H1 (cell line): Measurements from ENCODE around the gene MFAP5. TPM values are rescaled to one million over a fixed set of nuclear protein-coding genes. Genes with fewer than 3 reads are reported as not detected.

Experiments used
- CTCF ChIA-PET: fragments of 300-600 bp; sonication (Branson Sonifier 250); formaldehyde crosslinking; loops from one replicate; lab custom pipeline; 2021; ENCODE audit not compliant: partially characterized antibody; lab: Charles Lee
- POLR2A ChIA-PET: fragments of 300-600 bp; sonication (Branson Sonifier 250); formaldehyde crosslinking; loops from one replicate; lab custom pipeline; 2021; ENCODE audit warnings: inconsistent platforms; ENCODE audit not compliant: partially characterized antibody; lab: Charles Lee
- DNase-seq, 2 experiments: peaks; one replicate each; pipeline versions ENCODE4 v3.0.0 to v3.0.0-alpha.2; 2010 to 2022; ENCODE audit warnings: low spot score in 2 of 2, low read depth in 1 of 2, mixed read lengths in 1 of 2
- FAIRE-seq: peaks from 2 replicates; lab custom pipeline; 2011; peaks lifted over from hg19 to GRCh38; lab: Jason Lieb, UNC
- H2AFZ ChIP-seq: 2 replicates; pipeline ENCODE4 v1.8.1; 2012; ENCODE audit warnings: low read length, inconsistent platforms
- H2AK5ac ChIP-seq: 2 replicates; pipeline ENCODE4 v1.6.1; 2013; ENCODE audit warnings: low read depth, low read length
- H2BK120ac ChIP-seq: replicated peaks from 2 replicates; pipeline ENCODE3; 2013; ENCODE audit warnings: low read depth, low read length, inconsistent platforms
- H2BK12ac ChIP-seq: 2 replicates; pipeline ENCODE4 v1.6.1; 2013; ENCODE audit warnings: low read depth, low read length
- H2BK15ac ChIP-seq: 2 replicates; pipeline ENCODE4 v1.6.1; 2013; ENCODE audit warnings: low read length
- H2BK20ac ChIP-seq: 2 replicates; pipeline ENCODE4 v1.6.1; 2013; ENCODE audit warnings: low read length
- H2BK5ac ChIP-seq: 2 replicates; pipeline ENCODE4 v1.6.1; 2013; ENCODE audit warnings: low read depth, low read length
- H3K14ac ChIP-seq: 2 replicates; pipeline ENCODE4 v1.6.1; 2013; ENCODE audit warnings: inconsistent platforms; ENCODE audit not compliant: insufficient read length
- H3K18ac ChIP-seq: 2 replicates; pipeline ENCODE4 v1.6.1; 2013; ENCODE audit warnings: low read length; ENCODE audit errors: extremely low read depth
- H3K23ac ChIP-seq: 2 replicates; pipeline ENCODE4 v1.6.1; 2013; ENCODE audit warnings: inconsistent platforms; ENCODE audit not compliant: insufficient read length
- H3K23me2 ChIP-seq: 2 replicates; pipeline ENCODE4 v1.6.1; 2013; ENCODE audit warnings: low read depth, low read length
- H3K27ac ChIP-seq: 2 replicates; pipeline ENCODE4 v1.6.1; 2011; ENCODE audit warnings: low read depth, low read length, inconsistent platforms
- H3K27me3 ChIP-seq, 4 experiments: replicated peaks in 1 of 4; 1 replicate in 1 of 4; 2 replicates in 3 of 4; pipeline versions ENCODE4 v1.6.1 to v1.8.1; 2011 to 2013; ENCODE audit warnings: low read length in 3 of 4, mild to moderate bottlenecking in 3 of 4, inconsistent platforms in 2 of 4, mixed read lengths in 2 of 4, moderate library complexity in 1 of 4; ENCODE audit not compliant: control insufficient read depth in 3 of 4, insufficient read depth in 3 of 4; ENCODE audit errors: extremely low read depth in 1 of 4
- H3K36me3 ChIP-seq, 4 experiments: 2 replicates each; pipeline versions ENCODE4 v1.6.1 to v1.8.1; 2011 to 2013; ENCODE audit warnings: mild to moderate bottlenecking in 4 of 4, low read length in 3 of 4, moderate library complexity in 2 of 4, control low read depth in 1 of 4, inconsistent platforms in 1 of 4; ENCODE audit not compliant: insufficient read depth in 4 of 4, control insufficient read depth in 2 of 4
- H3K4ac ChIP-seq: replicated peaks from 2 replicates; pipeline ENCODE3; 2013; ENCODE audit warnings: low read length, low read depth, mixed read lengths, inconsistent platforms; ENCODE audit not compliant: insufficient read length
- H3K4me1 ChIP-seq, 4 experiments: replicated peaks in 1 of 4; 1 replicate in 1 of 4; 2 replicates in 3 of 4; pipeline versions ENCODE4 v1.6.1 to v1.8.1; 2011 to 2013; ENCODE audit warnings: low read length in 3 of 4, inconsistent platforms in 2 of 4, mixed read lengths in 1 of 4; ENCODE audit not compliant: insufficient read depth in 4 of 4, control insufficient read depth in 3 of 4
- H3K4me2 ChIP-seq, 2 experiments: 2 replicates each; pipeline versions ENCODE4 v1.6.1 to v1.8.1; 2011 to 2013; ENCODE audit warnings: low read depth in 2 of 2, low read length in 2 of 2, control low read depth in 1 of 2, inconsistent platforms in 1 of 2, mild to moderate bottlenecking in 1 of 2; ENCODE audit not compliant: insufficient read depth in 1 of 2
- H3K4me3 ChIP-seq, 4 experiments: fragments of 200-600, 300-600 bp in 1 of 4; sonication (generic), shearing (Covaris generic), sonication (Bioruptor Twin) in 1 of 4; 2 replicates each; pipeline versions ENCODE4 v1.5.1 to v1.8.1; 2011 to 2016; ENCODE audit warnings: low read length in 4 of 4, low read depth in 3 of 4, control low read depth in 2 of 4, inconsistent platforms in 2 of 4, mild to moderate bottlenecking in 2 of 4, mixed read lengths in 1 of 4, moderate library complexity in 1 of 4; ENCODE audit not compliant: insufficient read depth in 2 of 4; ENCODE audit errors: extremely low read depth in 1 of 4
- H3K56ac ChIP-seq: replicated peaks from 2 replicates; pipeline ENCODE3; 2013; ENCODE audit warnings: low read depth, mild to moderate bottlenecking, mixed read lengths, low read length, inconsistent platforms; ENCODE audit not compliant: insufficient read length
- H3K79me1 ChIP-seq: 2 replicates; pipeline ENCODE4 v1.6.1; 2013; ENCODE audit warnings: low read depth, low read length, control low read depth
- H3K79me2 ChIP-seq, 2 experiments: 2 replicates each; pipeline versions ENCODE4 v1.6.1 to v1.8.1; 2012 to 2013; ENCODE audit warnings: low read length in 2 of 2, mild to moderate bottlenecking in 2 of 2, inconsistent platforms in 1 of 2; ENCODE audit not compliant: insufficient read depth in 2 of 2, control insufficient read depth in 1 of 2
- H3K9ac ChIP-seq, 4 experiments: replicated peaks in 1 of 4; 1 replicate in 1 of 4; 2 replicates in 3 of 4; pipeline versions ENCODE4 v1.6.1 to v1.8.1; 2011 to 2013; ENCODE audit warnings: low read depth in 3 of 4, low read length in 3 of 4, control low read depth in 2 of 4, mild to moderate bottlenecking in 2 of 4, moderate library complexity in 2 of 4, inconsistent platforms in 1 of 4; ENCODE audit errors: extremely low read depth in 1 of 4
- H3K9me3 ChIP-seq, 2 experiments: 2 replicates each; pipeline versions ENCODE4 v1.6.1 to v1.8.1; 2012 to 2013; ENCODE audit warnings: mild to moderate bottlenecking in 2 of 2, moderate library complexity in 2 of 2, control low read depth in 1 of 2, inconsistent platforms in 1 of 2, low read depth in 1 of 2, low read length in 1 of 2, mixed read lengths in 1 of 2; ENCODE audit not compliant: insufficient read depth in 2 of 2
- H4K20me1 ChIP-seq, 2 experiments: replicated peaks in 1 of 2; 2 replicates each; pipeline versions ENCODE3 to v1.8.1; 2011 to 2013; ENCODE audit warnings: inconsistent platforms in 2 of 2, low read length in 2 of 2, mild to moderate bottlenecking in 1 of 2; ENCODE audit not compliant: insufficient read depth in 2 of 2, control insufficient read depth in 1 of 2
- H4K5ac ChIP-seq: 2 replicates; pipeline ENCODE4 v1.6.1; 2013; ENCODE audit warnings: low read length, low read depth, mixed read lengths, inconsistent platforms; ENCODE audit not compliant: insufficient read length
- H4K8ac ChIP-seq: 2 replicates; pipeline ENCODE4 v1.8.0; 2013; ENCODE audit warnings: mild to moderate bottlenecking, moderate library complexity, low read length, inconsistent platforms; ENCODE audit not compliant: insufficient read depth; ENCODE audit errors: extremely low read depth
- H4K91ac ChIP-seq: replicated peaks from 2 replicates; pipeline ENCODE3; 2013; ENCODE audit warnings: low read length, mixed read lengths, inconsistent platforms; ENCODE audit not compliant: insufficient read length
- CBX5 ChIP-seq: fragments of 300-800, 300-1000 bp; sonication (generic); IDR thresholded peaks from 2 replicates; pipeline ENCODE4 v1.7.1; 2016; ENCODE audit warnings: antibody characterized with exemption, low read length, low read depth
- CREB1 ChIP-seq: IDR thresholded peaks from 2 replicates; pipeline ENCODE4 v1.6.1; 2012; ENCODE audit warnings: inconsistent platforms
- JUND ChIP-seq: IDR thresholded peaks from 2 replicates; pipeline ENCODE4 v1.6.1; 2011; ENCODE audit warnings: mild to moderate bottlenecking, improper control_type of control experiment, low read length
- KDM1A ChIP-seq: fragments of 200-600, 300-600 bp; sonication (generic); IDR thresholded peaks from 2 replicates; pipeline ENCODE4 v1.7.1; 2016; ENCODE audit warnings: mild to moderate bottlenecking, low read length, borderline replicate concordance
- MAFK ChIP-seq: IDR thresholded peaks from 2 replicates; pipeline ENCODE4 v1.6.1; 2012; ENCODE audit warnings: low read depth, mild to moderate bottlenecking, improper control_type of control experiment, low read length
- PHF8 ChIP-seq: fragments of 200-600 bp; sonication (generic); conservative IDR thresholded peaks from 2 replicates; pipeline ENCODE4 v1.7.1; 2012; ENCODE audit warnings: low read depth, mild to moderate bottlenecking, inconsistent platforms, low read length, moderate library complexity
- POLR2A ChIP-seq, 2 experiments: IDR thresholded peaks; 1 replicate in 1 of 2; 2 replicates in 1 of 2; pipeline ENCODE4 v1.6.1; 2011; ENCODE audit warnings: low read depth in 2 of 2, low read length in 2 of 2, mild to moderate bottlenecking in 2 of 2; ENCODE audit errors: control extremely low read depth in 1 of 2
- RAD21 ChIP-seq, 2 experiments: IDR thresholded peaks in 1 of 2; conservative IDR thresholded peaks in 1 of 2; 2 replicates each; pipeline ENCODE4 v1.6.1; 2011; ENCODE audit warnings: low read depth in 2 of 2, low read length in 2 of 2, improper control_type of control experiment in 1 of 2, inconsistent platforms in 1 of 2, mild to moderate bottlenecking in 1 of 2, moderate library complexity in 1 of 2
- WGBS, 2 experiments: shearing (Covaris generic) in 1 of 2; methylation state at CpG; one replicate each; pipeline versions ENCODE4 v1.1.6 to v1.1.7; 2013 to 2015; ENCODE audit warnings: low lambda C conversion rate in 2 of 2, mixed read lengths in 2 of 2, inconsistent platforms in 1 of 2, low coverage in 1 of 2, missing lambda C conversion rate in 1 of 2; ENCODE audit not compliant: insufficient replicate concordance in 2 of 2, insufficient coverage in 1 of 2, insufficient read length in 1 of 2; ENCODE audit errors: extremely low coverage in 1 of 2, missing lambda C conversion rate in 1 of 2; 5-methylcytosine and 5-hydroxymethylcytosine counted together
- polyA plus RNA-seq, 7 experiments: library from polyadenylated mRNA; depleted of rRNA in 3 of 7; stranded (reverse) in 5 of 7; unstranded in 2 of 7; fragments of >200 nt in 5 of 7; fragments of 200-250 nt in 2 of 7; gene quantifications; 1 replicate in 5 of 7; 2 replicates in 1 of 7; 4 replicates in 1 of 7; pipeline versions ENCODE4 v1.2.1 to v1.2.3, GENCODE V29; 2011 to 2013; ENCODE audit warnings: missing spikeins in 2 of 7, mixed read lengths in 2 of 7
- total RNA-seq: library from RNA; stranded (reverse); fragmentation: NEBNext Ultra II Directional; extraction: Animal tissue kit (Norgen Biotek cat#: 25700); gene quantifications from 2 replicates; pipeline ENCODE4 v1.2.1, GENCODE V29; 2021

MFAP5 gene
- total and polyA plus RNA-seq, 2 of the 8 experiments (the other 6 are each of a cell fraction or from before 2014, with no cell fraction given) = 0.60 to 0.86 TPM

- Histone ChIP-seq H2BK15ac (no peak overlapping the region), H3K9me3 (no peaks in the 10 kb centered on the region), H2BK12ac (no peak overlapping the region), H3K27ac (no peak overlapping the region), H3K4me1 (peaks cover 0 to 15% (median 11%) of the 10 kb centered on the region in 4 experiments; a peak in 6 of 7 replicates), H3K23me2 (no peaks in the 10 kb centered on the region; the same call in 1 of the 2 replicates), H4K8ac (no peak overlapping the region), H3K4me2 (no peak overlapping the region), H3K23ac (no peak overlapping the region), H4K5ac (no peak overlapping the region), H2BK20ac (no peak overlapping the region), H3K4ac (no peak overlapping the region), H4K91ac (no peak overlapping the region), H3K79me1 (no peaks in the 10 kb centered on the region), H3K9ac (no peak overlapping the region), H3K27me3 (no peaks in the 10 kb centered on the region), H3K56ac (no peak overlapping the region), H3K36me3 (no peaks in the 10 kb centered on the region), H2AK5ac (no peak overlapping the region), H2BK5ac (no peak overlapping the region), H3K18ac (no peak overlapping the region), H3K79me2 (no peaks in the 10 kb centered on the region), H3K14ac (no peak overlapping the region), H2AFZ (no peak overlapping the region), H3K4me3 (no peak overlapping the region), H2BK120ac (no peak overlapping the region), H4K20me1 (no peaks in the 10 kb centered on the region)
- TF ChIP-seq RAD21 (IDR thresholded peaks at IDR 0.05 in 1 of 2, conservative IDR thresholded peaks at IDR 0.05 in 1 of 2; ENCODE audit: low read depth in 2 of 2, low read length in 2 of 2) = no peak
- no peak for TF ChIP-seq POLR2A (IDR thresholded peaks at IDR 0.05; ENCODE audit: control extremely low read depth in 1 of 2, low read depth in 2 of 2, low read length in 2 of 2)
- TF ChIP-seq PHF8 = no peak
- no peak for TF ChIP-seq KDM1A
- TF ChIP-seq CREB1 = no peak
- TF ChIP-seq JUND = no peak
- TF ChIP-seq CBX5 = no peak
- TF ChIP-seq MAFK = no peak
- WGBS, 2 experiments = 93% methylated on average over 3 of the region's 3 CpGs; no CpG with 5 or more reads in 1 of the 2 experiments
- ChIA-PET POLR2A (interaction anchor here (1.3 to 1.9 kb wide), 4 partner anchors 9 to 20 kb away, joined by 3 to 5 read pairs (median 4); partner anchors contain the start of gene RIMKLB), CTCF (interaction anchor here (0.7 to 2.8 kb wide), 14 partner anchors 9 to 372 kb away, joined by 3 to 15 read pairs (median 4); no protein-coding TSS in a partner anchor)
- no peak for DNase-seq
- no peak for FAIRE-seq
These were observed 14.7 kb upstream of the MFAP5 start for GRCh38 chr12:8677362-8677761.
